8988T (cell line): Measurements from ENCODE around the gene SEPHS1.
A peak's percentile ranks its signal among the peaks of the same experiment; 100 is the strongest.
"Not testable (repeated sequence)": the region's sequence is repeated elsewhere in the genome, so short reads cannot be mapped to it uniquely, and the experiment has no call there.

Source experiments
- DNase-seq: peaks from one replicate; pipeline ENCODE4 v3.0.0; 2011

The SEPHS1 gene

DNA sequence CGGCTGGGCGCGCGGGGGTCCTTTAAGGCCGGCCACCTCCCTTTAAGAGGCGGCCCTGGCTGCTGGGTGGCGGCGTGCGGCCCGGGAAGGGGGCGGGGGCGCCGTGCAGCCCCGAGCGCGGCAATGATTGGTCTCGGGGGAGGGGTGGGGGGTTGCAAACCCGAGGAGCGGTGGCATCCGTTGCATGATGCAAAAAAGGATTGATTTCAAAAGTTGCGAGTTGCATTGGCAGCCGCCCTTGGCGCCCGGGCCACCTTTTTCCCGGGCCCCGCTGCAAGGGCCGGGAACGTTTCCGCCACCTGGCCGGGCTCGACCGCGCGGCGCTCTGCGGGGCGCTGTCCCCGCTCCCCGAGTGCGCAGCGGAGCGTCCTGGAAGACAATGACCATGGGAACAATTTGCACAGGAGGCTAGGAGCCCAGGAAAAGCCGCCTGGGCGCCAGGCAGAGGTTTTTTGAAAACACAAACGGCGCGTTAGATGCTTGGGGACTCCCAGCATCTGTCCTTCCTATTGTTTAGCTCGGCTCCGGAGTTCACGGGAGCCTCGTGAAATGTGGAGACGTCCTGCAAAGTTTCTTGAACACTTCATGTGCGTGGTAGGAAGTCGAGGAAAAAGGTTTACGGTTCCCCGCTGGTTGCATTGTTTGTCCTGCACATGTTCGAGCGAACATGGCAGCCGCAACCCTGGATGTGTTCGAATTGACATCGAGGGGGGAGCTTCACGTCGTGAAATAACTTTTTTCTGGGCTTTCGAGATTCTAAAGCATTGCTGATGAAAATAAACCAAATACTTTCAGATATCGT, at the start of gene SEPHS1:
Gene SEPHS1, minus strand, starts transcription at position 78 of the 802 bp plus-strand sequence. CDS start 3,343 bp downstream, outside the sequence.
- peak; percentile 92 for DNase-seq

DNA sequence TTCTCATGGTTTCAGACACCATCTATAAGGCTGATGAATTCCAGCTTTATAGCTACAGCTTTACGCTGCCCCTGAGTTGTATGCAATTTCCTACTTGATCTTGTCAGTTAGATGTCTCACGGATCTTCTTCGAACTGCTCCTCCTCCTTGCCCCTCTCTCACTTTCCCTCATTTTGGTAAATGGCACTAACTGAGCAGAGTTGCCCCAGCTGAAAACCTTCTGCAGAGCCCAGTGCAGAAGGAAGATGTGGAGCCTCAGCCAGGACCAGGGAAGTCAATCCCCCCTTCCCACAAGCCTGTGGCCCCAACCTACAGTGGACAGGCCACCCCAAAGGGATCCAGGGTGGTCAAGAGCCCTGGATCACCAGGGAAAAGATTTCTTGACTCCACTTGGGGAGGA, 49.0 kb upstream of the SEPHS1 start:
- no peak for DNase-seq

DNA sequence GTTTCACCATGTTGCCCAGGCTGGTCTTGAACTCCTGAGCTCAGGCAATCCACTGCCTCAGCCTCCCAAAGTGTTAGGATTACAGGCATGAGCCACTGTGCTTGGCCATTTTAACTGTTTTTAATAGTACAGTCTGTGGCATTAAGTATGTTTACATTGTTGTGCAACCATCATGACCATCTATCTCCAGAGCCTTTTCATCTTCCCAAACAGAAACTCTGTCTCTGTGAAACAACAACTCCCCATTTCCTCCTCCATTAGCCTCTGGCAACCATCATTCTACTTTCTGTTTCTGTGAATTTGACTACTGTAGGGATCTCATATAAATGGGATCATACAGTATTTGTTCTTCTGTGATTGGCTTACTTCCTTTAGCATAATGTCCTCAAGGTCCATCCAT, 48.3 kb upstream of the SEPHS1 start:
- DNase-seq: no peak

DNA sequence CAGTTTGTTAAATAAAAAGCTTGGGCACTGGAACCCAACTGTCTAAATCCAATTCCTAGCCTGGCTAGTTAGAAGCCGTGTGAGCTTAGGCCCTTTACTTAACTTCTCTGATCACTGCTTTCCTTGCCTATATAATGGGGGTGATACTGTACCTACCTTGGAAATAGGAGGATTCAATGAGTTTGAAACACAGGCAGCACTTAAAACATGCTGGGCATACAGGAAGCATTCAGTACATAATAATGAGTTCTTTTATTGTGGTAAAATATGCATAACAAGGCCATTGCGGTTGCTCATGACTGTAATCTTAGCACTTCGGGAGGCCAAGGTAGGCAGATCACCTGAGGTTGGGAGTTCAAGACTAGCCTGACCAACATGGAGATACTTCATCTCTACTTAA, 47.4 kb upstream of the SEPHS1 start:
- no peak for DNase-seq

GRCh38 chr10:13393640-13394039, 45.5 kb upstream of the SEPHS1 start:
- no peak for DNase-seq

DNA sequence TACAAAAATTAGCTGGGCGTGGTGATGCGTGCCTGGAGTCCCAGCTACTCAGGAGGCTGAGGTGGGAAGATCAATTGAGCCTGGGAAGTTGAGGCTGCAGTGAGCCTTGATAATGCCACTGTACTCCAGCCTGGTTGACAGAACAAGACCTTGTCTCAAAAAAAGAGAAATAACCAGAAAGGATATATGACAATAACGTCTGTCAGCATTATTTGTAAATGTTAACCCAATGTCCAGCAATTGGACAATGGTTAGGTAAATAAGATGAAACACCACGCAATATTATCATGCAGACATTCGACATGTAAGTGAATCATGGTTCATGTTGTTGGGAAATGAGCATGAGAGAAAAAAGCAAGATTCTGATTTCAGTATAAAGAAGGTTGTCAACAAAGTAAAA, 44.6 kb upstream of the SEPHS1 start:
- DNase-seq: no peak

GRCh38 chr10:13390604-13391522, 42.8 kb upstream of the SEPHS1 start:
- DNase-seq: no peak

GRCh38 chr10:13388478-13389230, 40.6 kb upstream of the SEPHS1 start:
- no peak for DNase-seq

DNA sequence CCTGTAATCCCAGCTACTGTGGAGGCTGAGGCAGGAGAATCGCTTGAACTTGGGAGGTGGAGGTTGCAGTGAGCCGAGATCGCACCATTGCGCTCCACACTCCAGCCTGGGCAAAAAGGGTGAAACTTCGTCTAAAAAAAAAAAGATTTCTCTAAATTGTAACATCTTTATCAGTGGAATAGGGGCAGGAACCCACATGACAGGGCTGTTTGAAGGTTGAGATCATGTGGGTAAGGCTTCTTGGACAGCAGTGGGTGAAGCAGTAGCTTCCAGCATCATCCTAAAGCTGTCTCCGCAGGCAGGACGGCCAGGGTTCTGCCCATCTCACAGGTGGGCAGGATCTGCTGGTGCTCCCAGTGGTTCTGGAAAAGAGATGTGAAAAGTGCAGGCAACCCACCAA, 37.9 kb upstream of the SEPHS1 start:
- DNase-seq: no peak

DNA sequence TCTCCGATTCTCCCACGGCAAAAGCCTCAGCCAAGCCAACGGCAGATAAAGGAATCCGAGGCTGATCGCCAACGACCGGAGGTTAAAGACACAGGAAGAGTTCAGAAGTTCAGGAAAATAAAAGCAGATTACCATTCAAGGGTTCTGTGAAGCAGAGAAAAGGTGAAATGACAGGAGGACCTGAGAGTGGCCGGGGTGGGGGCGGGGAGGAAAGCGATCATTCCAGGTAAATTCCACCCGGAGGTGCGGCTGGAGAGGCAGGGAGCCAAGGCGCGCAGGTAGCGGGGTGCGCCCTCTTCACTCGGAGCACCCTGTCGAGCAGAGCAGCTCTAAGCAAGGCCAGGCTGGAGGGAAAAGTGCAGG, 35.3 kb upstream of the SEPHS1 start:
- DNase-seq: no peak

DNA sequence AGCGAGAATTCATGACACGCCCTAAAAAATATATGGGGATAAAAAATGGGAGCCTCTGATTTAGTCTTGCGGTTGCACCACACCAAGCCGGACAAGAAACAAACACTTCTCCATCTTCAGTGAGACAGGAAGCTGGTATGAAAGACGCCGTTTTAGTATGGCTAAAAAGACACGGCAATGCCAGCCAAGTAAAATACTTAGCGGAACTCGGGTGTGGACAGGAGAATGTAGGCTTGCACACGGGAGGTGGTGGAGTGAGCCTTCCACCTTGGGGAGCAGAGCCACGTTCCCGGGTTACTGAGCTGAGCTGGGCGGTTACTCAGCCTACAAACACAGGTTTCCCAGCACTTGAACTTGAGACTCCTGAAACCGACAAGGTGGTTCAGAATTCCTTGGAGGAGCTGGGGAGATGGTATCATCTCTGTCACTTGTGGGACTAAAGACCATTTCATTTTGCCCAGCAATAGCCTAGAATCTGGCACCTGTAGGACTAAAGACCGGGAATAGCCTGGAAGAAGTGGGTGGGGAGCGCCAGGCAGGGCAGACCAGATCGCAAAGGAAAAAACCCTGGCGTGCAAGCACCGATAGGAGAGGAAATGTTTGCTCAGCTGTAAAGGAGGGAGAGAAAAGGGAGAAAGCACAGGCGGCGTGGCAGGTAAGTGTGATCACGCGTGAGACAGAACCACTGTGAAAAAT, 34.8 kb upstream of the SEPHS1 start:
- DNase-seq: no peak

DNA sequence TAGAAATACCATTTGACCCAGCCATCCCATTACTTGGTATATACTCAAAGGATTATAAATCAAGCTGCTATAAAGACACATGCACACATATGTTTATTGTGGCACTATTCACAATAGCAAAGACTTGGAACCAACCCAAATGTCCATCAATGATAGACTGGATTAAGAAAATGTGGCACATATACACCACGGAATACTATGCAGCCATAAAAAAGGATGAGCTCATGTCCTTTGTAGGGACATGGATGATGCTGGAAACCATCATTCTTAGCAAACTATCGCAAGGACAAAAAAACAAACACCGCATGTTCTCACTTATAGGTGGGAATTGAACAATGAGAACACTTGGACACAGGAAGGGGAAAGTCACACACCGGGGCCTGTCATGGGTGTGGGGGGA, 31.0 kb upstream of the SEPHS1 start:
- DNase-seq: not testable (repeated sequence)

DNA sequence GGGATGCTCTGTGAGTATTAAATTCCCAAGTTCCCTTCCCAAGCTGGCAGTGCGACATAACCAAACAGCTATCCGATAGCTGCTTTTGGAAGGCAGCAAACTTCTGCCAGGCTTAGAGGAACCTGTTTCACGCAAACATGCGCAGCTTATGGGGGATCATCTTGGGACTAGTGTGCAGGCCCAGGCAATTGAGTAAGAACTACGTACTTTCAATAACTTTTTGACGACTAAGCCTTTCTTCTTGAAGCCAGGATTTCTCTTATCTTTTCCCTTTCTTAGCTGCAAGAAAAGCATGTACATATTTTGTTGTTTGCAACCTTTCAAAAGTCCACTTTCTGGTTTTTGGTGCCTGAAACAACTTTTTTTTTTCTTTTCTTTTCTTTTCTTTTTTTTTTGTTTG, 28.7 kb upstream of the SEPHS1 start:
- DNase-seq: no peak

DNA sequence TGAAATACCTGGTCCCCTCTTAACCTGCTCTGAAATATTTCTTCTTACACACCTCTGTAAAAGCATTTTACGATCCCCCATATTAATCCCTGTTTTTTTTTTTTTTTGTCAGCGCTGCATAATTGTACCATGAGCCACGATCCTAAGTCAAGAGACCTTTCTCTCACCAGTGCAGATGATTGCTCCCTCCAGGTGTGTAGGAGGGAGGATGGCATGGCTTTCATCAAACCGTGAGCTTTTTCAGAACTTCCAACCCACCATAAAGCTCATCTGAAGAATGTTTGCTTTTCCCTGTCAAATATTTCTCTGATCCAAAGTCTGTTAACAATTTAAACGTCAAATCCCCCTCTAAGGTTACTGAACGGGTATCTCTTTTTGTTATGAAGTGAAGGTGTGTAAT, 28.2 kb upstream of the SEPHS1 start:
- no peak for DNase-seq

- no peak for DNase-seq
Measured at GRCh38 chr10:13375791-13376190, 27.7 kb upstream of the SEPHS1 start.

DNA sequence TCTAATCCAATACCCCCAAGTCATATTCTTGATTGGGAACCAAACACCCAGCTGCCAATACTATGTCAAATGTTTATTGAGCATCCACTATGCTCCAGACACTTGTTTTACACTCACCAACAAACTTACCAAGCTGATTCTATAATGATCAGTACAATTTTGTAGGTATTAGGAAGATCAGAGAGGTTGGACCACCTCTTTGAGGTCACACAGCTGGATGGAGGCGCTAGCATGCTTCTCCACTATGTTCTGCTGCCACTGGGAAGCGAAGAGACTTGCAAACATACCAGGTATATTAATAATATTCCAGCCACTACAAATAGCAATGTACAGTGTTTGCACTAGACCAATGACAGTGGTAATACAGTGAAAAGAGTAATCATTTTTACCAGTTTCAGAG, 25.6 kb upstream of the SEPHS1 start:
- no peak for DNase-seq

GRCh38 chr10:13372524-13372923, 24.4 kb upstream of the SEPHS1 start:
- DNase-seq: no peak

GRCh38 chr10:13371897-13372470, 23.9 kb upstream of the SEPHS1 start:
- peak; percentile 55 for DNase-seq

DNA sequence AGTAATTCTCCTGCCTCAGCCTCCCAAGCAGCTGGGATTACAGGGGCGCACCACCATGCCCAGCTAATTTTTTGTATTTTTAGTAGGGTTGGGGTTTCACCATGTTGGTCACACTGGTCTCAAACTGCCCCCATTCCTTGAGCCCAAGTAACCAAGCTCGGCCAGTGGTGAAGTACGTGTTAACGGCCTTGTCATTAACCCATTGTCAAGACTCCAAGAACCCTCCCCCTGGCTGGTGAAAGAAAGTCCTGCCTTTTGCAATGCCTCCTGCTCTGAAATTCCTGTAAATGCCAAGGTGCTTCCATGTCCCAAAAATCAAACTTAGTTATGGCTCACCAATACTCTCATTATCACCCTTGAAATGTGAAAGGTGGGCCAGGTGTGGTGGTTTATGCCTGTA, 18.8 kb upstream of the SEPHS1 start:
- DNase-seq: no peak

GRCh38 chr10:13365831-13366230, 17.7 kb upstream of the SEPHS1 start:
- no peak for DNase-seq

- no peak for DNase-seq
Measured at GRCh38 chr10:13365243-13365642, 17.1 kb upstream of the SEPHS1 start.

GRCh38 chr10:13360587-13360986, 12.5 kb upstream of the SEPHS1 start:
- no peak for DNase-seq
